ENCODE data around the gene SYNPR. TPM values are rescaled to one million over a fixed set of nuclear protein-coding genes. Genes with fewer than 3 reads are reported as not detected.
"Not testable (repeated sequence)": the region's sequence is repeated elsewhere in the genome, so short reads cannot be mapped to it uniquely, and the experiment has no call there.

SYNPR gene
- total RNA-seq, 1 experiment from 2014 or later = not detected

- DNase-seq (ENCODE audit: low read depth) = peak; percentile 35
Measured at GRCh38 chr3:63624941-63625560, 346.9 kb downstream of the SYNPR start.

GRCh38 chr3:63631670-63632069 is 353.6 kb downstream of the SYNPR start:
- DNase-seq (ENCODE audit: low read depth) = no peak

DNA sequence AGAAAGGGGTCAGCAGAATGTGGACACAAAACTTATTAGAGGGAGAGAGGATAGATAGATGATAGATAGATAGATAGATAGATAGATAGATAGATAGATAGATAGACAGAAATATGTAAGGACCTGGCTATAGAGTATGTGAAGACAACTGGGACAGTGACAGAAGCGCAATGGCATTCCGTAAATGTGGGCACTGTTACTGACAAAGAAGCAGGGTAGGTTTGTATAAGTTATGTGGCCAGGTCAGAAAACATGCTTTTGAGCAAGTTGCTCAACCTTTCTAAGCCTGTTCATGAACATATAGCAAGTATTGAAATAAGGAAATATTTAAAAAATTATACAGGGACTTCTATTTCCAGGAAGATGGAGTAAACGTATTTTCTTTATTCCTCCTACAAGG is 357.1 kb downstream of the SYNPR start:
- DNase-seq (ENCODE audit: low read depth) = no peak

DNA sequence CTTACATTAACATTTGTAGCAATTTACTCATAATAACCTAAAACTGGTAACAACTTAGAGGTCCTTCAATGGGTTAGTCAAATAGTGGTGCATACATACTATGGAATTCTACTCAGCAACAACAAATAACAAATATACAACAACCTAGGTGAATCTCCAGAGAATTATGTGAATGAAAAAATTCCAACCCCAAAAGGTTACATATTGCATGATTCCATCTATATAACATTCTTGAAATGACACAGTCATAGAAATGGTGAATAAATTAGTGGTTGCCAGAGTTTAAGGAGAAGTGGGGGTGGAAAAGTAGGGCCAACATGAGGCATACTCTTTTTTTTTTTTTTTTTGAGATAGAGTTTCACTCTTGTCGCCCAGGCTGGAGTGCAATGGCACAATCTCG is 361.7 kb downstream of the SYNPR start:
- no peak for DNase-seq (ENCODE audit: low read depth)

GRCh38 chr3:63642488-63642887 is 364.4 kb downstream of the SYNPR start:
- no peak for DNase-seq (ENCODE audit: low read depth)

DNA sequence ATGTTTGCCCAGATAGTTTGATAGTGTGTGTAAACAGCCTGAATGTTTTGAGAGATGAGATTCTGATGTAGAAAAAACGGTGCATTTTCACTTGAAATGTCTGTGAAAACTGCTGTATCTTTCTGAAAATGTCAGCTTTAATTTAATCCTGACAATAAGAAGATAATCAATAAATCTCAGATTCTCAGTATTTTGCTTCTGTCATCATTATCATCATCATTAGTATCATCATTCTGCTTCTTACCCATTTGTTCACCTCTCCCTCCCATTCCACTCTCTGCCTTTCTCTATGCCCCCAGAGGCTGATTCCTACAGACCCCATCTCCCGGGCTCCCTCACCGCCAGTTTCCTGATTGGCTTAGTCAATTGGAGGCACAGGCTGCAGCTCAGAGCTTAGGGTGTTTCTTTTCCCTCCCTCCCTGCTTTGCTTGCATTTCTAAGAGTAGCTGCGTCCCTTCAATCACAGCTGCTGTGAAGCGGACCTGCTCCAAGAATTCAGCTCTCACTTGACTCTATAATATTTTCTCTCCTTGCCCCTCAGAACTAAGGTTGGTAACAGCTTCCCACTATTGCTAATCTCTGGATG is 366.2 kb downstream of the SYNPR start:
- DNase-seq (ENCODE audit: low read depth) = no peak

DNA sequence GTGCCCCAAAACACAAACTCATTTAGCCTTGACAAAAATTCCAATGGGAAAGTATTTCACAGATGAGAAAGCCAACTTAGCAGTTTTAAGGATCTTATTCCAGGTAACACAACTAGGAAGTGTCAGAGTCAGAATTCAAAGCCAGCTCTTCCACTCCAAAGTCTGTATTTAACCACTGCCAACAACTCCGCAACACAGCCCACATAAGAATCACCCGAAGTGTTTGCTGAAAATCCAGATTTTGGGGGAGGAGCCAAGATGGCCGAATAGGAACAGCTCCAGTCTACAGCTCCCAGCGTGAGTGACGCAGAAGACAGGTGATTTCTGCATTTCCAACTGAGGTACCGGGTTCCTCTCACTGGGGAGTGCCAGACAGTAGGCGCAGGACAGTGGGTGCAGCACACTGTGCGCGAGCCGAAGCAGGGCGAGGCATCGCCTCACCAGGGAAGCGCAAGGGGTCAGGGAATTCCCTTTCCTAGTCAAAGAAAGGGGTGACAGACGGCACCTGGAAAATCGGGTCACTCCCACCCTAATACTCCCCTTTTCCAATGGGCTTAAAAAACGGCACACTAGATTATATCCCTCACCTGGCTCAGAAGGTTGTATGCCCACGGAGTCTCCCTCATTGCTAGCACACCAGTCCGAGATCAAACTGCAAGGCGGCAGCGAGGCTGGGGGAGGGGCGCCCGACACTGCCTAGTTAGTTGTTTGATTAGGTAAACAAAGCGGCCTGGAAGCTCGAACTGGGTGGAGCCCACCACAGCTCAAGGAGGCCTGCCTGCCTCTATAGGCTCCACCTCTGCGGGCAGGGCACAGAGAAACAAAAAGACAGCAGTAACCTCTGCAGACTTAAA is 367.0 kb downstream of the SYNPR start:
- not testable (repeated sequence) for DNase-seq (ENCODE audit: low read depth)

GRCh38 chr3:63652066-63652725 is 374.1 kb downstream of the SYNPR start, which contains the start of gene SNTN:
Gene SNTN, plus strand, starts transcription at chr3:63652675. Its CDS starts 13 bp downstream, at chr3:63652688.
- DNase-seq (ENCODE audit: low read depth) = no peak

DNA sequence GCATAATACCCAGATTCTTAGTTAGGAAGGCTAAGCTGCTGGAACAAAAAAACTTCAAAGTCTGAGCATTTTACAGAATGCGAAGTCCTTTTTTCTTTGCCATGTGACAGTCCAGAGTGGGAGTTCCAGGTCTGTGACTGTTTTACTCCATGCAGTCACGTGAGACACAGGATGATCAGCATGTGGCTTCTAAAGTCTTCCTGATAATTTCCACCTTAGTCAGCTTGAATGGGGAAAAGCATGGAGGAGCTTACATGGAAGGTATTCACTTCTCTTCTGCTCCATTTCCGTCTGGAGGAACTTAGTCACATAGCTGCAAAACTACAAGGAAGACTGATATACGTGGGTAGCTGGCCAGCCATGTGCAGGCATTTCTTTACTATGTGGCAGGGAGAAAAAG is 376.1 kb downstream of the SYNPR start:
- DNase-seq (ENCODE audit: low read depth) = peak; percentile 10

DNA sequence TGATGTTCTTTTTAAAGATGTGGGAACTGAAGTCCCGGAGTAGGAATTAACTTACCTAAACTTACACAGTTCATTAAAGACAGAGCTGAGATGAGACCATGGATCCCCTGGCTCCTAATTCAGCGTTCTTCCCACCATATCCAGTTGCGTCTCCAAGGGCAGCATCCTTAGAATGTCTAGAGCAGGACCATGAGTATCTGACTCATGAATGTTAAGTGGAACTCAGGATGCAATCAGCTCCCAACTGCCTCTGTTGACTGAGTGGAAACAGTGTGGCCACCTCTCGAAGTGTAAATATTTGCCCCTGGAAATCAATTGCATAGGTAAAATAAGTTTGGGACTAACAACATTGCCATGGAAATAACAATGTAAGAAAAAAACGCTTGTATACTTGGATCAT is 376.8 kb downstream of the SYNPR start:
- peak; percentile 6 for DNase-seq (ENCODE audit: low read depth)

DNA sequence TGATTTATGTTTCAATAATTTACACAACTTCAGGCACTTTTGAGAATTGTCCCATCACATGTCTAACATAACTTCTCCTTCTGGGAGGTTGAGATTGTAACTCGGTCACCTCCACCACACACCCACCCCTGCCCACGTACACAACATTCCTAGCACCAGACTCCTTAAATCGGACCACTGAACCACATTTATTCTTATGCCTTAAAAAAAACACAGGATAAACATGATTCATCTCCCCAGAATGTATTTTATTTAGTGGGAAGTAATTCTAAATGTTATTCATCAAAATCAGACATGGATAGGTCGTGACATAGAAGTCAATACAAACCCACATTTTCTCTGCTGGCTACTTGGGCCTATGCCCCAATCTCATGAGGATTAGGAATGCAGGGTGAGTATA is 377.4 kb downstream of the SYNPR start:
- peak; percentile 53 for DNase-seq (ENCODE audit: low read depth)

GRCh38 chr3:63656786-63657185 is 378.7 kb downstream of the SYNPR start:
- peak; percentile 35 for DNase-seq (ENCODE audit: low read depth)

- peak; percentile 17 for DNase-seq (ENCODE audit: low read depth)
Measured at GRCh38 chr3:63661242-63661641, 383.1 kb downstream of the SYNPR start.

DNA sequence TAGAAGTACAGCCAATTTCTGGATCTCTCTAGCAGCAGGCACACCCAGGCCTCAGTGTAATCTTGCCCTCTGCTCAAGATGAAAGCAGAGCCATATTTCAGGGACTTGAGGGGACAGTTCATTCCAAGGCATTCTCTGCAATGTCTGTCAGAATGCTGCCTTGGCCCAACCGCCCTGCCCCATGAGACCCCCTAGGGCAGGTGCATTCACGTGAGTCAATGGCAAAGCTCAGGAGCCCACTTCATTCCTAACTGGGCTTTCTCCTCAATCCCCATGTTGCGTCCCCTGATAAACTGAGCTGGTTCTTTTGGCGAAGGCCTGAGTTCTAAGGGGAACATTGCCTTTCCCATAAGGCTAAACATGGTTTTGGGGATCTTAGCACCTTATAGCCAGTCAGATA is 383.9 kb downstream of the SYNPR start:
- DNase-seq (ENCODE audit: low read depth) = no peak

DNA sequence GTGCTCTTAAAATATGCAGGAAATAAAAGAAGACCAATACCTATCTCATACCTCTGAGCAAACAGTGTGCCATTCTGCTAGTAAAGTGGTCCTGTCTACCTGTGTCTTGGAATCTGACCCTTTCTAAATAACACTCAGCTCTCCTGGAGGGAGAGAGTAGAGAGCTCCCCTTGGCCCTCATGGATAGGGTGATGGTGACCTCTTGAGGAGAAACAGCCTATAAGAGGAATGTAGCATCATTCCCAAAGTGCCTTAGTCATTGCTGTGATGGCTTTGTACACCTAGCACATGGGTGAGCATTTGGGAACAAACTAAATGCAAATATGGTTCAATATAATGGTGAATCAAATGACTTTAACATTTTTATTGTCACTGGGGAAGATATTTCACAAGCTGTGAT is 384.4 kb downstream of the SYNPR start:
- DNase-seq (ENCODE audit: low read depth) = no peak
